H9 (cell line): ENCODE measurements around the gene INPP5J. TPM values are rescaled to one million over a fixed set of nuclear protein-coding genes. Genes with fewer than 3 reads are reported as not detected.

ENCODE experiments used
- DNase-seq: peaks from one replicate; pipeline ENCODE4 v3.0.0-alpha.2; 2017
- H2AFZ ChIP-seq: one replicate; pipeline ENCODE4 v1.6.1; 2013; ENCODE audit warnings: mild to moderate bottlenecking, low read length, control low read depth, moderate library complexity
- H2AK5ac ChIP-seq: 2 replicates; pipeline ENCODE4 v1.6.1; 2013; ENCODE audit warnings: low read length, control low read depth, mixed read lengths; ENCODE audit not compliant: insufficient read length
- H2BK120ac ChIP-seq: one replicate; pipeline ENCODE4 v1.6.1; 2013; ENCODE audit warnings: low read depth, mild to moderate bottlenecking, low read length, control low read depth, inconsistent platforms; ENCODE audit not compliant: poor library complexity, severe bottlenecking
- H2BK12ac ChIP-seq: 2 replicates; pipeline ENCODE4 v1.6.1; 2013; ENCODE audit warnings: low read length, control low read depth, mixed read lengths, low read depth; ENCODE audit not compliant: insufficient read length
- H2BK15ac ChIP-seq: 2 replicates; pipeline ENCODE4 v1.6.1; 2013; ENCODE audit warnings: low read depth, low read length, control low read depth
- H2BK20ac ChIP-seq: one replicate; pipeline ENCODE4 v1.6.1; 2013; ENCODE audit warnings: low read depth, mild to moderate bottlenecking, low read length, control low read depth, inconsistent platforms; ENCODE audit not compliant: poor library complexity, severe bottlenecking
- H2BK5ac ChIP-seq: 2 replicates; pipeline ENCODE4 v1.6.1; 2013; ENCODE audit warnings: low read length, control low read depth, mixed read lengths; ENCODE audit not compliant: insufficient read length
- H3K14ac ChIP-seq: 2 replicates; pipeline ENCODE4 v1.6.1; 2013; ENCODE audit warnings: low read length, control low read depth; ENCODE audit not compliant: insufficient read depth
- H3K18ac ChIP-seq: 2 replicates; pipeline ENCODE4 v1.6.1; 2013; ENCODE audit warnings: low read depth, mild to moderate bottlenecking, mixed read lengths, low read length, control low read depth; ENCODE audit not compliant: insufficient read length
- H3K23ac ChIP-seq: 2 replicates; pipeline ENCODE4 v1.6.1; 2013; ENCODE audit warnings: low read length, control low read depth, mixed read lengths, low read depth; ENCODE audit not compliant: insufficient read length
- H3K23me2 ChIP-seq: 2 replicates; pipeline ENCODE4 v1.6.1; 2013; ENCODE audit warnings: low read depth, mild to moderate bottlenecking, mixed read lengths, low read length, control low read depth; ENCODE audit not compliant: insufficient read length, poor library complexity, severe bottlenecking
- H3K27ac ChIP-seq: 2 replicates; pipeline ENCODE4 v1.5.1; 2013; ENCODE audit warnings: low read length, control low read depth, mixed read lengths, low read depth; ENCODE audit not compliant: insufficient read length
- H3K27me3 ChIP-seq: 2 replicates; pipeline ENCODE4 v1.6.1; 2013; ENCODE audit warnings: low read length, control low read depth, inconsistent platforms; ENCODE audit not compliant: insufficient read depth
- H3K4ac ChIP-seq: 2 replicates; pipeline ENCODE4 v1.6.1; 2013; ENCODE audit warnings: low read depth, mild to moderate bottlenecking, control low read depth, inconsistent platforms, low read length, moderate library complexity
- H3K4me1 ChIP-seq: 2 replicates; pipeline ENCODE4 v1.6.1; 2013; ENCODE audit warnings: low read length, control low read depth, inconsistent platforms; ENCODE audit not compliant: insufficient read depth
- H3K4me2 ChIP-seq: 2 replicates; pipeline ENCODE4 v1.6.1; 2013; ENCODE audit warnings: low read length, control low read depth, mixed read lengths; ENCODE audit not compliant: insufficient read length, insufficient read depth
- H3K56ac ChIP-seq: 2 replicates; pipeline ENCODE4 v1.6.1; 2013; ENCODE audit warnings: low read depth, mild to moderate bottlenecking, mixed read lengths, low read length, control low read depth; ENCODE audit not compliant: insufficient read length
- H3K79me1 ChIP-seq: 2 replicates; pipeline ENCODE4 v1.6.1; 2013; ENCODE audit warnings: low read depth, mild to moderate bottlenecking, moderate library complexity, low read length, control low read depth, inconsistent platforms; ENCODE audit not compliant: insufficient read depth, poor library complexity, severe bottlenecking
- H3K79me2 ChIP-seq: 2 replicates; pipeline ENCODE4 v1.6.1; 2013; ENCODE audit warnings: low read length, control low read depth, inconsistent platforms; ENCODE audit not compliant: insufficient read depth
- H3K9ac ChIP-seq: 2 replicates; pipeline ENCODE4 v1.6.1; 2013; ENCODE audit warnings: low read length, control low read depth, mixed read lengths; ENCODE audit not compliant: insufficient read length; ENCODE audit errors: extremely low read depth
- H3K9me3 ChIP-seq: one replicate; pipeline ENCODE4 v1.6.1; 2013; ENCODE audit warnings: low read depth, low read length, inconsistent platforms; ENCODE audit not compliant: control insufficient read depth
- H3T11ph ChIP-seq: one replicate; pipeline ENCODE4 v1.6.1; 2013; ENCODE audit warnings: mild to moderate bottlenecking, low read length, control low read depth, inconsistent platforms
- H4K20me1 ChIP-seq: one replicate; pipeline ENCODE4 v1.6.1; 2013; ENCODE audit not compliant: control insufficient read depth, insufficient read length, insufficient read depth
- H4K5ac ChIP-seq: 2 replicates; pipeline ENCODE4 v1.6.1; 2013; ENCODE audit warnings: low read depth, mild to moderate bottlenecking, mixed read lengths, low read length, control low read depth; ENCODE audit not compliant: insufficient read length
- H4K8ac ChIP-seq: replicated peaks from 2 replicates; pipeline ENCODE4 v1.6.1; 2013; ENCODE audit warnings: low read length, control low read depth, mixed read lengths, low read depth; ENCODE audit not compliant: insufficient read length
- H4K91ac ChIP-seq: 2 replicates; pipeline ENCODE4 v1.6.1; 2013; ENCODE audit warnings: low read depth, mild to moderate bottlenecking, moderate library complexity, mixed read lengths, low read length, control low read depth; ENCODE audit not compliant: insufficient read length
- H3K27ac Mint-ChIP-seq, 3 experiments: 2 replicates in 2 of 3; 3 replicates in 1 of 3; pipeline ENCODE4 v1.8.0; 2020 to 2021; ENCODE audit warnings: mixed read lengths in 3 of 3, mild to moderate bottlenecking in 1 of 3, moderate library complexity in 1 of 3
- H3K27me3 Mint-ChIP-seq: 2 replicates; pipeline ENCODE4 v1.8.0; 2021; ENCODE audit warnings: low read depth, mild to moderate bottlenecking, moderate library complexity, mixed read lengths
- H3K36me3 Mint-ChIP-seq, 3 experiments: 2 replicates in 2 of 3; 3 replicates in 1 of 3; pipeline ENCODE4 v1.8.0; 2020 to 2021; ENCODE audit warnings: low read depth in 3 of 3, mixed read lengths in 3 of 3; ENCODE audit not compliant: insufficient read depth in 1 of 3
- H3K4me1 Mint-ChIP-seq, 2 experiments: 2 replicates each; pipeline ENCODE4 v1.8.0; 2020; ENCODE audit warnings: mixed read lengths in 2 of 2
- H3K4me3 Mint-ChIP-seq, 2 experiments: 2 replicates in 1 of 2; 3 replicates in 1 of 2; pipeline ENCODE4 v1.8.0; 2020 to 2021; ENCODE audit warnings: mild to moderate bottlenecking in 2 of 2, mixed read lengths in 2 of 2, moderate library complexity in 1 of 2
- H3K9me3 Mint-ChIP-seq, 2 experiments: 2 replicates in 1 of 2; 3 replicates in 1 of 2; pipeline ENCODE4 v1.8.0; 2020; ENCODE audit warnings: mild to moderate bottlenecking in 2 of 2, mixed read lengths in 2 of 2, moderate library complexity in 1 of 2
- WGBS: extraction: QIAGEN DNeasy Blood & Tissue Kit; methylation state at CpG from one replicate; pipeline ENCODE4 v1.1.7; 2013; ENCODE audit warnings: missing lambda C conversion rate, low lambda C conversion rate, mixed read lengths; ENCODE audit not compliant: insufficient read length; ENCODE audit errors: extremely low coverage; 5-methylcytosine and 5-hydroxymethylcytosine counted together
- total RNA-seq: library from RNA; stranded (reverse); gene quantifications from 2 replicates; pipeline ENCODE4 v1.2.1, GENCODE V29; 2021
- TF ChIP-seq, protein P1 (sequence below): fragments of 200-600 bp; sonication (generic); conservative IDR thresholded peaks from 3 replicates; pipeline ENCODE4 v1.8.0; 2021; ENCODE audit warnings: antibody characterized with exemption, mild to moderate bottlenecking

INPP5J gene
- total RNA-seq, 1 experiment from 2014 or later: 4.9 TPM

- no peaks in the 10 kb centered on the region for H3K79me1 ChIP-seq
- Mint-ChIP-seq H3K9me3 (no peaks in the 10 kb centered on the region), H3K4me3 (no peak overlapping the region), H3K27me3 (no peaks in the 10 kb centered on the region), H3K27ac (no peak overlapping the region), H3K36me3 (peaks cover 0 to 4% (median 0%) of the 10 kb centered on the region in 3 experiments; a peak in 2 of 7 replicates), H3K4me1 (peaks cover 0 to 14% of the 10 kb centered on the region in 2 experiments; a peak in 3 of 4 replicates)
- no peak overlapping the region for H2BK12ac ChIP-seq
- H2BK5ac ChIP-seq: no peak overlapping the region
- no peak for DNase-seq
- H3K56ac ChIP-seq: no peak overlapping the region
- H3K4me2 ChIP-seq: no peak overlapping the region
- no peak overlapping the region for H2BK15ac ChIP-seq
- no peak overlapping the region for H2BK20ac ChIP-seq
- no peak overlapping the region for H3K27ac ChIP-seq
- TF ChIP-seq, protein P1, sequence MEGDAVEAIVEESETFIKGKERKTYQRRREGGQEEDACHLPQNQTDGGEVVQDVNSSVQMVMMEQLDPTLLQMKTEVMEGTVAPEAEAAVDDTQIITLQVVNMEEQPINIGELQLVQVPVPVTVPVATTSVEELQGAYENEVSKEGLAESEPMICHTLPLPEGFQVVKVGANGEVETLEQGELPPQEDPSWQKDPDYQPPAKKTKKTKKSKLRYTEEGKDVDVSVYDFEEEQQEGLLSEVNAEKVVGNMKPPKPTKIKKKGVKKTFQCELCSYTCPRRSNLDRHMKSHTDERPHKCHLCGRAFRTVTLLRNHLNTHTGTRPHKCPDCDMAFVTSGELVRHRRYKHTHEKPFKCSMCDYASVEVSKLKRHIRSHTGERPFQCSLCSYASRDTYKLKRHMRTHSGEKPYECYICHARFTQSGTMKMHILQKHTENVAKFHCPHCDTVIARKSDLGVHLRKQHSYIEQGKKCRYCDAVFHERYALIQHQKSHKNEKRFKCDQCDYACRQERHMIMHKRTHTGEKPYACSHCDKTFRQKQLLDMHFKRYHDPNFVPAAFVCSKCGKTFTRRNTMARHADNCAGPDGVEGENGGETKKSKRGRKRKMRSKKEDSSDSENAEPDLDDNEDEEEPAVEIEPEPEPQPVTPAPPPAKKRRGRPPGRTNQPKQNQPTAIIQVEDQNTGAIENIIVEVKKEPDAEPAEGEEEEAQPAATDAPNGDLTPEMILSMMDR: no peak
- no peak overlapping the region for H2BK120ac ChIP-seq
- H3T11ph ChIP-seq: no peak overlapping the region
- no peaks in the 10 kb centered on the region for H3K23me2 ChIP-seq
- H3K4me1 ChIP-seq: no peaks in the 10 kb centered on the region
- no peaks in the 10 kb centered on the region for H3K79me2 ChIP-seq
- H2AFZ ChIP-seq: no peak overlapping the region
- H4K8ac ChIP-seq: no peak overlapping the region
- H4K91ac ChIP-seq: no peak overlapping the region
- no peak overlapping the region for H3K4ac ChIP-seq
- no CpG with 5 or more reads among the region's 15 CpGs for WGBS
- H4K20me1 ChIP-seq: no peaks in the 10 kb centered on the region
- H3K9ac ChIP-seq: no peak overlapping the region
- H3K23ac ChIP-seq: no peak overlapping the region
- H3K9me3 ChIP-seq: no peaks in the 10 kb centered on the region
- H2AK5ac ChIP-seq: no peak overlapping the region
- H3K18ac ChIP-seq: no peak overlapping the region
- no peak overlapping the region for H3K14ac ChIP-seq
- no peaks in the 10 kb centered on the region for H3K27me3 ChIP-seq
- no peak overlapping the region for H4K5ac ChIP-seq
Measured at GRCh38 chr22:31090217-31091085, 32.3 kb upstream of the INPP5J start.
